Measurements from ENCODE around the gene MATN1.

MATN1 gene

DNA sequence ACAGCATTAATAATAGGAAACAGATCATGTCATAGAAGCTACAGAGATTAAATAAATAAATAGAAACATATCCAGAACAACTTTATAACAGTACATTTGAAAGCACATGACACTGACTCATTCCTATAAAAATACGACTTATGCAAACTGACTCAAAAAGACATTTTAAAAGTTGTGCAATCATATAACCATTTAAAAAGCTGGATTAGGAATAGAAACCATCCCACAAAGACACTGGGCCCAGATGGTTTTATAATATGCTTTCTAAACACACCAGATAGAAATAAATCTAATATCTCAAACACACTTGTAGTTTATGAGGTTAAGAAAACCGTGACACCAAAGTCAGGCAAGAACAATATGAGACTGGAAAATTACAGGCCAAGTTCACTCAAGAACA, 47.6 kb downstream of the MATN1 start:
- no peak for ATAC-seq
- TF ChIP-seq TOX (CRISPR knock-in tag; IDR thresholded peaks at IDR 0.05; ENCODE audit: borderline replicate concordance) (no peak), ARNTL (CRISPR knock-in tag; IDR thresholded peaks at IDR 0.05; ENCODE audit: borderline replicate concordance, low read depth) (no peak), ZFP30 (CRISPR knock-in tag; IDR thresholded peaks at IDR 0.05) (no peak)
- TF ChIP-seq, protein P1, sequence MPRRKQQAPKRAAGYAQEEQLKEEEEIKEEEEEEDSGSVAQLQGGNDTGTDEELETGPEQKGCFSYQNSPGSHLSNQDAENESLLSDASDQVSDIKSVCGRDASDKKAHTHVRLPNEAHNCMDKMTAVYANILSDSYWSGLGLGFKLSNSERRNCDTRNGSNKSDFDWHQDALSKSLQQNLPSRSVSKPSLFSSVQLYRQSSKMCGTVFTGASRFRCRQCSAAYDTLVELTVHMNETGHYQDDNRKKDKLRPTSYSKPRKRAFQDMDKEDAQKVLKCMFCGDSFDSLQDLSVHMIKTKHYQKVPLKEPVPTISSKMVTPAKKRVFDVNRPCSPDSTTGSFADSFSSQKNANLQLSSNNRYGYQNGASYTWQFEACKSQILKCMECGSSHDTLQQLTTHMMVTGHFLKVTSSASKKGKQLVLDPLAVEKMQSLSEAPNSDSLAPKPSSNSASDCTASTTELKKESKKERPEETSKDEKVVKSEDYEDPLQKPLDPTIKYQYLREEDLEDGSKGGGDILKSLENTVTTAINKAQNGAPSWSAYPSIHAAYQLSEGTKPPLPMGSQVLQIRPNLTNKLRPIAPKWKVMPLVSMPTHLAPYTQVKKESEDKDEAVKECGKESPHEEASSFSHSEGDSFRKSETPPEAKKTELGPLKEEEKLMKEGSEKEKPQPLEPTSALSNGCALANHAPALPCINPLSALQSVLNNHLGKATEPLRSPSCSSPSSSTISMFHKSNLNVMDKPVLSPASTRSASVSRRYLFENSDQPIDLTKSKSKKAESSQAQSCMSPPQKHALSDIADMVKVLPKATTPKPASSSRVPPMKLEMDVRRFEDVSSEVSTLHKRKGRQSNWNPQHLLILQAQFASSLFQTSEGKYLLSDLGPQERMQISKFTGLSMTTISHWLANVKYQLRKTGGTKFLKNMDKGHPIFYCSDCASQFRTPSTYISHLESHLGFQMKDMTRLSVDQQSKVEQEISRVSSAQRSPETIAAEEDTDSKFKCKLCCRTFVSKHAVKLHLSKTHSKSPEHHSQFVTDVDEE (CRISPR knock-in tag; IDR thresholded peaks at IDR 0.05): no peak

DNA sequence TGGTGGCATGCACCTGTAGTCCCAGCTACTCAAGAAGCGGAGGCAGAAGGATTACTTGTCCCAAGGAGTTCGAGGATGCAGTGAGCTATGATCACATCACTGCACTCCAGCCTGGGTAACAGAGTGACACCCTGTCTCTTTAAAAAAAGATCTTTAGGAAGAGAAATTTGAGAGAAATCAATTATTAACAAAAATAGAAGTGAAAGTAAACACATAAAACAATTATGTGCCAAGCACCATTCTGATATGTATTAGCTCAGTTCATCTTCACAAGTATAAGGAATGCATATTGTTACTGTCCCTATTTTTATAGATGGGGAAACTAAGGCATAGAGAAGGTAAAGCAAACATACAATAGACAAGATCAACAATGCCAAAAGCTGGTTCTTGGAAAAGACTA, 48.1 kb downstream of the MATN1 start:
- ATAC-seq: no peak

DNA sequence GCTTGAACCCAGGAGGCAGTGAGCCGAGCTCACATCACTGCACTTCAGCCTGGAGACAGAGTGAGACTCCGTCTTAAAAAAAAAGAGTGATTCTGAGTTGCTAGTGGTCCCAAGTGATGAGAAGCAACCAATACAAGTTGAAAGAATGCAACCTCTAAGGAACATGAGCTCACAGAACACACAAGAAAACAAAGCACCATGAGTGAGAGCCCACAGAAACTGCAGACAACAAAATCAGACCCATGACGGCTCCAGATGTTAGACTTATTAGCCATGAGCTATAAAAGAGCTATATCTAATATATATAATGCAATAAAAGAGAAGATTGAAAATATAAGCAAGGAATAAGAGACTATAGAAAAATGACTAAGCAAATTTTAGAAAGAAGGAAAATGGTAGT, 50.0 kb downstream of the MATN1 start:
- ATAC-seq: no peak
- TF ChIP-seq BACH2 (CRISPR knock-in tag; IDR thresholded peaks at IDR 0.05; ENCODE audit: borderline replicate concordance) (no peak), ZFP30 (CRISPR knock-in tag; IDR thresholded peaks at IDR 0.05) (no peak), ZFP3 (CRISPR knock-in tag; IDR thresholded peaks at IDR 0.05) (no peak), TOX (CRISPR knock-in tag; IDR thresholded peaks at IDR 0.05; ENCODE audit: borderline replicate concordance) (no peak), ISL1 (CRISPR knock-in tag; IDR thresholded peaks at IDR 0.05) (no peak), OSR1 (CRISPR knock-in tag; IDR thresholded peaks at IDR 0.05) (no peak), ZNF70 (CRISPR knock-in tag; IDR thresholded peaks at IDR 0.05) (no peak), GLIS3 (CRISPR knock-in tag; IDR thresholded peaks at IDR 0.05) (no peak), SNAI2 (CRISPR knock-in tag; IDR thresholded peaks at IDR 0.05) (no peak), ARNTL (CRISPR knock-in tag; IDR thresholded peaks at IDR 0.05; ENCODE audit: borderline replicate concordance, low read depth) (no peak), RARB (CRISPR knock-in tag; IDR thresholded peaks at IDR 0.05) (no peak), ZC3H10 (CRISPR knock-in tag; IDR thresholded peaks at IDR 0.05) (no peak), ZNF8 (CRISPR knock-in tag; IDR thresholded peaks at IDR 0.05) (no peak), ZNF565 (CRISPR knock-in tag; conservative IDR thresholded peaks at IDR 0.05; ENCODE audit: low read depth) (no peak), CSDC2 (CRISPR knock-in tag; IDR thresholded peaks at IDR 0.05) (no peak)
- TF ChIP-seq, protein P2, sequence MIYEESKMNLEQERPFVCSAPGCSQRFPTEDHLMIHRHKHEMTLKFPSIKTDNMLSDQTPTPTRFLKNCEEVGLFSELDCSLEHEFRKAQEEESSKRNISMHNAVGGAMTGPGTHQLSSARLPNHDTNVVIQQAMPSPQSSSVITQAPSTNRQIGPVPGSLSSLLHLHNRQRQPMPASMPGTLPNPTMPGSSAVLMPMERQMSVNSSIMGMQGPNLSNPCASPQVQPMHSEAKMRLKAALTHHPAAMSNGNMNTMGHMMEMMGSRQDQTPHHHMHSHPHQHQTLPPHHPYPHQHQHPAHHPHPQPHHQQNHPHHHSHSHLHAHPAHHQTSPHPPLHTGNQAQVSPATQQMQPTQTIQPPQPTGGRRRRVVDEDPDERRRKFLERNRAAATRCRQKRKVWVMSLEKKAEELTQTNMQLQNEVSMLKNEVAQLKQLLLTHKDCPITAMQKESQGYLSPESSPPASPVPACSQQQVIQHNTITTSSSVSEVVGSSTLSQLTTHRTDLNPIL (CRISPR knock-in tag; IDR thresholded peaks at IDR 0.05; ENCODE audit: low read depth): no peak
- TF ChIP-seq, protein P3, sequence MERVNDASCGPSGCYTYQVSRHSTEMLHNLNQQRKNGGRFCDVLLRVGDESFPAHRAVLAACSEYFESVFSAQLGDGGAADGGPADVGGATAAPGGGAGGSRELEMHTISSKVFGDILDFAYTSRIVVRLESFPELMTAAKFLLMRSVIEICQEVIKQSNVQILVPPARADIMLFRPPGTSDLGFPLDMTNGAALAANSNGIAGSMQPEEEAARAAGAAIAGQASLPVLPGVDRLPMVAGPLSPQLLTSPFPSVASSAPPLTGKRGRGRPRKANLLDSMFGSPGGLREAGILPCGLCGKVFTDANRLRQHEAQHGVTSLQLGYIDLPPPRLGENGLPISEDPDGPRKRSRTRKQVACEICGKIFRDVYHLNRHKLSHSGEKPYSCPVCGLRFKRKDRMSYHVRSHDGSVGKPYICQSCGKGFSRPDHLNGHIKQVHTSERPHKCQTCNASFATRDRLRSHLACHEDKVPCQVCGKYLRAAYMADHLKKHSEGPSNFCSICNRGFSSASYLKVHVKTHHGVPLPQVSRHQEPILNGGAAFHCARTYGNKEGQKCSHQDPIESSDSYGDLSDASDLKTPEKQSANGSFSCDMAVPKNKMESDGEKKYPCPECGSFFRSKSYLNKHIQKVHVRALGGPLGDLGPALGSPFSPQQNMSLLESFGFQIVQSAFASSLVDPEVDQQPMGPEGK (CRISPR knock-in tag; IDR thresholded peaks at IDR 0.05; ENCODE audit: borderline replicate concordance): no peak
- TF ChIP-seq, protein P4, sequence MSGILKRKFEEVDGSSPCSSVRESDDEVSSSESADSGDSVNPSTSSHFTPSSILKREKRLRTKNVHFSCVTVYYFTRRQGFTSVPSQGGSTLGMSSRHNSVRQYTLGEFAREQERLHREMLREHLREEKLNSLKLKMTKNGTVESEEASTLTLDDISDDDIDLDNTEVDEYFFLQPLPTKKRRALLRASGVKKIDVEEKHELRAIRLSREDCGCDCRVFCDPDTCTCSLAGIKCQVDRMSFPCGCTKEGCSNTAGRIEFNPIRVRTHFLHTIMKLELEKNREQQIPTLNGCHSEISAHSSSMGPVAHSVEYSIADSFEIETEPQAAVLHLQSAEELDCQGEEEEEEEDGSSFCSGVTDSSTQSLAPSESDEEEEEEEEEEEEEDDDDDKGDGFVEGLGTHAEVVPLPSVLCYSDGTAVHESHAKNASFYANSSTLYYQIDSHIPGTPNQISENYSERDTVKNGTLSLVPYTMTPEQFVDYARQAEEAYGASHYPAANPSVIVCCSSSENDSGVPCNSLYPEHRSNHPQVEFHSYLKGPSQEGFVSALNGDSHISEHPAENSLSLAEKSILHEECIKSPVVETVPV (CRISPR knock-in tag; IDR thresholded peaks at IDR 0.05): no peak
- TF ChIP-seq, protein P5, sequence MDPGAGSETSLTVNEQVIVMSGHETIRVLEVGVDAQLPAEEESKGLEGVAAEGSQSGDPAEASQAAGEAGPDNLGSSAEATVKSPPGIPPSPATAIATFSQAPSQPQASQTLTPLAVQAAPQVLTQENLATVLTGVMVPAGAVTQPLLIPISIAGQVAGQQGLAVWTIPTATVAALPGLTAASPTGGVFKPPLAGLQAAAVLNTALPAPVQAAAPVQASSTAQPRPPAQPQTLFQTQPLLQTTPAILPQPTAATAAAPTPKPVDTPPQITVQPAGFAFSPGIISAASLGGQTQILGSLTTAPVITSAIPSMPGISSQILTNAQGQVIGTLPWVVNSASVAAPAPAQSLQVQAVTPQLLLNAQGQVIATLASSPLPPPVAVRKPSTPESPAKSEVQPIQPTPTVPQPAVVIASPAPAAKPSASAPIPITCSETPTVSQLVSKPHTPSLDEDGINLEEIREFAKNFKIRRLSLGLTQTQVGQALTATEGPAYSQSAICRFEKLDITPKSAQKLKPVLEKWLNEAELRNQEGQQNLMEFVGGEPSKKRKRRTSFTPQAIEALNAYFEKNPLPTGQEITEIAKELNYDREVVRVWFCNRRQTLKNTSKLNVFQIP (CRISPR knock-in tag; IDR thresholded peaks at IDR 0.05; ENCODE audit: borderline replicate concordance, low read depth): no peak

More for the DNA sequence above, 48.1 kb downstream of the MATN1 start:
- no peak for TF ChIP-seq ZFP30 (CRISPR knock-in tag; IDR thresholded peaks at IDR 0.05)
- no peak for TF ChIP-seq PPARA (CRISPR knock-in tag; IDR thresholded peaks at IDR 0.05; ENCODE audit: borderline replicate concordance)
- TF ChIP-seq, protein P5 (CRISPR knock-in tag; IDR thresholded peaks at IDR 0.05; ENCODE audit: borderline replicate concordance, low read depth): no peak
- TF ChIP-seq SNAI2 (CRISPR knock-in tag; IDR thresholded peaks at IDR 0.05): no peak
- TF ChIP-seq ZFP3 (CRISPR knock-in tag; IDR thresholded peaks at IDR 0.05): no peak
- TF ChIP-seq, protein P4 (CRISPR knock-in tag; IDR thresholded peaks at IDR 0.05): no peak
- no peak for TF ChIP-seq ZNF8 (CRISPR knock-in tag; IDR thresholded peaks at IDR 0.05)
- no peak for TF ChIP-seq ZNF565 (CRISPR knock-in tag; conservative IDR thresholded peaks at IDR 0.05; ENCODE audit: low read depth)

All from SK-N-SH treated with all-trans-retinoic acid at 6 μM for 48 hours (cell line).